Stimulated activated CD8-positive, alpha-beta memory T cell treated with anti-CD3 and anti-CD28 coated beads, Interleukin-7, amount 100 ng/mL, for 1 hour (primary cell): ENCODE data around the gene MDM4.

Experiments used
- DNase-seq, 2 donors: peaks; one replicate each; pipeline ENCODE4 v3.0.0-alpha.2; 2020; ENCODE audit warnings: low read depth in 2 of 2

MDM4 gene

GRCh38 chr1:204493145-204493983 lies 22.8 kb upstream of the MDM4 start:
- DNase-seq = no peak

GRCh38 chr1:204493984-204494280 lies 22.3 kb upstream of the MDM4 start:
- peak in 1 of 2 donors; percentile 21 for DNase-seq

- peak; percentile 38 to 41 for DNase-seq
Observed at GRCh38 chr1:204494281-204495077, 21.7 kb upstream of the MDM4 start, which contains the start of gene PIK3C2B. PIK3C2B (minus strand) TSS chr1:204494805; CDS start chr1:204469802, 25,003 bp downstream.

- DNase-seq = no peak
Observed at GRCh38 chr1:204495078-204495753, 21.0 kb upstream of the MDM4 start.

- DNase-seq = no peak
Observed at GRCh38 chr1:204495777-204496176, 20.4 kb upstream of the MDM4 start.

- no peak for DNase-seq
Observed at GRCh38 chr1:204498981-204499380, 17.2 kb upstream of the MDM4 start.

GRCh38 chr1:204499511-204500468 lies 16.4 kb upstream of the MDM4 start:
- DNase-seq = no peak

GRCh38 chr1:204502241-204502640 lies 14.0 kb upstream of the MDM4 start:
- no peak for DNase-seq

- DNase-seq = no peak
Observed at GRCh38 chr1:204503122-204503912, 12.9 kb upstream of the MDM4 start.

GRCh38 chr1:204503913-204504519 lies 12.2 kb upstream of the MDM4 start:
- no peak for DNase-seq

GRCh38 chr1:204505674-204506200 lies 10.5 kb upstream of the MDM4 start:
- no peak for DNase-seq

- peak; percentile 39 to 53 for DNase-seq
Observed at GRCh38 chr1:204506201-204506968, 9.8 kb upstream of the MDM4 start.

GRCh38 chr1:204506969-204507316 lies 9.3 kb upstream of the MDM4 start:
- peak; percentile 80 to 81 for DNase-seq

- no peak for DNase-seq
Observed at GRCh38 chr1:204507317-204508105, 8.7 kb upstream of the MDM4 start.

- no peak for DNase-seq
Observed at GRCh38 chr1:204509186-204509635, 7.0 kb upstream of the MDM4 start.

- no peak for DNase-seq
Observed at GRCh38 chr1:204511366-204511765, 4.8 kb upstream of the MDM4 start.

GRCh38 chr1:204513117-204513716 lies 3.0 kb upstream of the MDM4 start:
- no peak for DNase-seq

- DNase-seq = no peak
Observed at GRCh38 chr1:204514828-204515227, 1.4 kb upstream of the MDM4 start.
